ENCODE measurements around the gene SEPTIN1.

SEPTIN1 gene

DNA sequence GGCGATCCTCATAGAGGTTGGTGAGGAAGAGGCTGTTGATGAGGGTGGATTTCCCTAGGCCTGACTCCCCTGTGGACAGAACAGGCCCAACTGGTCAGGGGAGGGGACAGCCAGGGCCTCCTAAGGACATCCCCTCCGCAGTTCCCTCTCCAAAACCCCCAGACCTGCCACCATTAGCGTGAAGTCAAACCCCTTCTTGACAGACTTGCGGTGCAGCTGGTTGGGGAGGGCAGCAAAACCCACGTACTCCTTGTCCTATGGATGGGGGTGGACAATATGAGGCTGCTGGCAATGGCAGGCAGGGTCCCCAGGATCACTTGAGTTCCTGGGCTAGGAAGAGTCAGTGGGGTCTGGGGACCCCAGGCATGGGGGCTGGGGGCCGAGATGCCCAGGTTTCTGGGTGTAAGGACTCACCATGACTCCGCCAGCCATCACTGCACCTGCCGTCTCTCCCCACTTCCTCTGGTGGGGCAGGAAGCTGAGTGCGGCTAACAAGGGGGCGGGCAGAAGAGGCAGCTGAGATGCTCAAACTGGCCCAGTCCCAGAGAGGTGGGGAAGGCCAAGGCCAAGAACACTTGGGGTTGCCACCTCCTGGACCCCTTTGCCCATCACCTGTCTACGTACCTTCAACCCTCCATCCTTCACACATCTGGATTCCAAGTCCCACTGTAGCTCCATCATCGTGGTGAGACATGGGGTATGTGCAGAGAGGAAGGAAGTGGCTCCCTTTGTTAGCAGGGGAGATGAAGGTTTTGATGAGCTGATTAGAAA lies at the start of gene SEPTIN1:
SEPTIN1 (minus strand) TSS at position 451 of the 771 bp plus-strand sequence; CDS start at position 432, 19 bp downstream.
- Histone ChIP-seq H3K27me3 (peaks cover 7% of the 10 kb centered on the region), H3K4me3 (ENCODE audit: low read depth in 1 of 2, low read length in 1 of 2) (no peak within 1 kb of the TSS), H3K36me3 (no peaks in the 10 kb centered on the region), H3K4me1 (ENCODE audit: control insufficient read depth in 1 of 2, insufficient read depth in 1 of 2, low read depth in 1 of 2, low read length in 1 of 2) (peaks cover 23 to 29% of the 10 kb centered on the region in 2 experiments), H3K9me3 (no peaks in the 10 kb centered on the region), H3K27ac (no peak within 1 kb of the TSS)
- no peak for TF ChIP-seq CTCF (IDR thresholded peaks at IDR 0.05)

- peak overlapping the region; percentile 74 for H3K27ac ChIP-seq
- H3K27me3 ChIP-seq: no peaks in the 10 kb centered on the region
- no peaks in the 10 kb centered on the region for H3K9me3 ChIP-seq
- H3K36me3 ChIP-seq: no peaks in the 10 kb centered on the region
- peaks cover 20 to 26% of the 10 kb centered on the region in 2 experiments for H3K4me1 ChIP-seq (ENCODE audit: control insufficient read depth in 1 of 2, insufficient read depth in 1 of 2, low read depth in 1 of 2, low read length in 1 of 2)
- peak overlapping the region; percentile 77 to 79 for H3K4me3 ChIP-seq (ENCODE audit: low read depth in 1 of 2, low read length in 1 of 2)
- no peak for TF ChIP-seq CTCF (IDR thresholded peaks at IDR 0.05)
These were observed 48.1 kb upstream of the SEPTIN1 start for GRCh38 chr16:30430428-30430970.

DNA sequence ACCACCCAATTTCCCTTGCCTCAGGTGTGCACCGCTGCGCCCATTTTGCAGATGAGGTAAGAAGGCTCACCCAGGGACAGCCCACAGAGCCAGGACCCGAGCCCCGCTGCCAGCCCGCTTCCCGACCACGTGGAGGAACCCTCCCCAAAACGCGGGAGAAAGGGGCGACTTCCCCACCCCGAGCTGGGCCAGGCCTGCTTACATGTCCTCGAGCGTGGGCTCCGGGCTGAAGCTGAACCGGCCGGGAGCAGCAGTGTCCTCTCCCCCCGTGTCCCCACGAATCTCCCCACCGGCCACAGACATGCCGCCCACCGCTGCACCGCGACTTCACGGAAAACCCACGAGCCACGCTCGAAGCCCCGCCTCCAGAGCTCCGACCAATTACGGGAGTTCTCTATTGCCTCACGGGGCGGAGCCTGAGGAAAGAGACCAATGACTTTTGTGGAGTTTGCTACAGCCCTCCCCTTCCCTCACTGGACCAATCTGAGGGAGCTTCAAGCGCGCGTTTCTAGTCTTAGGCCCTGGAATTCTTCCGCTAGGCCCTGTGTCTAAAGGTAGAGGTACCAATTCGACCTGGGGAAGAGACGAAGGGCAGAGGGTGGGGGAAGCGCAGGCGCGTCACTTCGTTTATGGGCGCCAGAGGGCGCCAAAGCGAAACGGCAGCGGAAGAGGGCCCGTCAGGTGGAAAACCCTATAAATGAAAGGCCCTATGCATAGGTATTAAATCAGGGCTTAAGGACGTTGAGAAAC lies 47.5 kb upstream of the SEPTIN1 start, which contains the start of gene DCTPP1:
DCTPP1 (minus strand) TSS at position 353 of the 750 bp plus-strand sequence; CDS start at position 303, 50 bp downstream.
- H3K4me1 ChIP-seq (ENCODE audit: control insufficient read depth in 1 of 2, insufficient read depth in 1 of 2, low read depth in 1 of 2, low read length in 1 of 2): peaks cover 20 to 26% of the 10 kb centered on the region in 2 experiments
- H3K27me3 ChIP-seq: no peaks in the 10 kb centered on the region
- peak within 1 kb of the TSS; percentile 74 for H3K27ac ChIP-seq
- H3K4me3 ChIP-seq (ENCODE audit: low read depth in 1 of 2, low read length in 1 of 2): peak within 1 kb of the TSS; percentile 77 to 79
- H3K36me3 ChIP-seq: no peaks in the 10 kb centered on the region
- peak; percentile 95 for TF ChIP-seq CTCF (IDR thresholded peaks at IDR 0.05)
- H3K9me3 ChIP-seq: no peaks in the 10 kb centered on the region

DNA sequence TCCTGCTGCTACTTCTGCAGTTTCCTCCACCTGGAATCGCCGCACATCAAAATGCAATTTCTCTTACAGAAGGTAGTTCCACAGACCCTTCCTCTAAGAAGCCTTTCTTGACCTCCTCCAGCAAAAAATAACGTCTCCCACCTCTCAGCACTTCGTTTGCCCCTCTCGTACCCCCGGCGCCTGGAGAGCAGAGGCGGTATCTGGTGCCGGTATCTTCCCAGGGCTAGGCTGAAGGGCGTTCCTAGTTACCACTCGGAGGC lies 47.0 kb upstream of the SEPTIN1 start:
- Histone ChIP-seq H3K9me3 (no peaks in the 10 kb centered on the region), H3K27ac (peak overlapping the region; percentile 74)

DNA sequence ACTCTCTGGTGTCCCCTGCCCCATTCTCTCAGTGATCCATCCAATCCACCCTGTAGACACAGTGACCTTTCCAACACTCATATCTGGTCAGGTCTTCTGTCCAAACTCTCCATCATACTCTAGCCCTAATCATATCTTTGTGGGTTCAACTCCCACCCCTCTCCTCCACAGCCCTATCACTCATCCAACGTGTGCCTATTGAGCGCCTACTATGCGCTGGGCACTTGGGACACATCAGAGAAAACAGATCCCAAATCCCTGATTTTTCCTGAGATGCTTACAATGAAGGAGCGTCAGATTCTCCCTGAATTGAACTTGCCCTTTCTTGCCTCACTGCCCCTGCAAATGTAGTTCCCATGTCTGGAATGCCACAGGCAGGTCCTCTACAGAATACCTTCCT lies 45.7 kb upstream of the SEPTIN1 start:
- Histone ChIP-seq H3K4me3 (ENCODE audit: low read depth in 1 of 2, low read length in 1 of 2) (no peak overlapping the region), H3K27ac (no peak overlapping the region), H3K27me3 (no peaks in the 10 kb centered on the region), H3K36me3 (peaks cover 6% of the 10 kb centered on the region), H3K9me3 (no peaks in the 10 kb centered on the region), H3K4me1 (ENCODE audit: control insufficient read depth in 1 of 2, insufficient read depth in 1 of 2, low read depth in 1 of 2, low read length in 1 of 2) (peaks cover 20 to 26% of the 10 kb centered on the region in 2 experiments)
- no peak for TF ChIP-seq CTCF (IDR thresholded peaks at IDR 0.05)

More for the DNA sequence above, 47.0 kb upstream of the SEPTIN1 start:
- H3K36me3 ChIP-seq: peaks cover 1% of the 10 kb centered on the region
- H3K27me3 ChIP-seq: no peaks in the 10 kb centered on the region
- no peak for TF ChIP-seq CTCF (IDR thresholded peaks at IDR 0.05)
- H3K4me1 ChIP-seq (ENCODE audit: control insufficient read depth in 1 of 2, insufficient read depth in 1 of 2, low read depth in 1 of 2, low read length in 1 of 2): peaks cover 20 to 26% of the 10 kb centered on the region in 2 experiments
- H3K4me3 ChIP-seq (ENCODE audit: low read depth in 1 of 2, low read length in 1 of 2): peak overlapping the region; percentile 77 to 79
